Testis (tissue), 3 donors: ENCODE data around the gene EXOC6. TPM values are rescaled to one million over a fixed set of nuclear protein-coding genes. Genes with fewer than 3 reads are reported as not detected.

ENCODE experiments used
- DNase-seq: peaks from one replicate; pipeline ENCODE4 v3.0.0-alpha.2; 2019
- H3K27ac ChIP-seq, 2 donors: fragments of 200-600 bp; sonication (generic); one replicate each; pipeline ENCODE4 v1.5.1; 2019
- H3K27me3 ChIP-seq: fragments of 200-600 bp; sonication (generic); one replicate; pipeline ENCODE4 v1.5.1; 2019
- H3K36me3 ChIP-seq: fragments of 200-600 bp; sonication (generic); one replicate; pipeline ENCODE4 v1.5.1; 2017; ENCODE audit warnings: low read depth; ENCODE audit errors: missing control alignments
- H3K4me1 ChIP-seq: fragments of 200-600 bp; sonication (generic); one replicate; pipeline ENCODE4 v1.5.1; 2019
- H3K4me3 ChIP-seq, 2 donors: fragments of 200-600 bp; sonication (generic); one replicate each; pipeline ENCODE4 v1.5.1; 2017 to 2019
- H3K9me3 ChIP-seq: fragments of 200-600 bp; sonication (generic); one replicate; pipeline ENCODE4 v1.5.1; 2017
- POLR2A ChIP-seq: fragments of 450-650 bp; IDR thresholded peaks from one replicate; pipeline ENCODE4 v1.6.1; 2017; ENCODE audit warnings: antibody characterized with exemption, mild to moderate bottlenecking, moderate library complexity
- WGBS, 2 donors: methylation state at CpG; one replicate each; pipeline ENCODE4 v1.1.5; 2018; 5-methylcytosine and 5-hydroxymethylcytosine counted together
- intact Hi-C: fragments of 100-400 bp; cut with DNase I; formaldehyde crosslinking; loops from one replicate; pipeline ENCODE4 v1.15.1; 2023; ENCODE audit warnings: low total_unique reads
- polyA plus RNA-seq: library from polyadenylated mRNA; stranded (reverse); fragments of 350-450 nt; fragmentation: Illumina TruSeq; extraction: RNeasy Lipid Tissue Mini Kit (QIAGEN cat#74804); gene quantifications from one replicate; pipeline ENCODE4 v1.2.3, GENCODE V29; 2014; ENCODE audit warnings: low read depth, low replicate concordance; ENCODE audit not compliant: insufficient read depth
- total RNA-seq, 2 donors: library from RNA; depleted of rRNA; stranded (reverse); fragments of >200 nt; gene quantifications; one replicate each; pipeline ENCODE4 v1.2.3, GENCODE V29; 2016
- TF ChIP-seq, protein P1 (sequence below), 3 experiments: fragments of 450-650 bp in 2 of 3; fragments of 200-600 bp in 1 of 3; sonication (generic) in 1 of 3; IDR thresholded peaks; one replicate each; pipeline ENCODE4 v1.5.1; 2016 to 2019; ENCODE audit warnings: antibody characterized with exemption in 3 of 3, mild to moderate bottlenecking in 2 of 3, moderate library complexity in 1 of 3

EXOC6 gene
- total and polyA plus RNA-seq, 3 donors from 2014 or later = 13.3 to 38.5 (median 28.0) TPM

DNA sequence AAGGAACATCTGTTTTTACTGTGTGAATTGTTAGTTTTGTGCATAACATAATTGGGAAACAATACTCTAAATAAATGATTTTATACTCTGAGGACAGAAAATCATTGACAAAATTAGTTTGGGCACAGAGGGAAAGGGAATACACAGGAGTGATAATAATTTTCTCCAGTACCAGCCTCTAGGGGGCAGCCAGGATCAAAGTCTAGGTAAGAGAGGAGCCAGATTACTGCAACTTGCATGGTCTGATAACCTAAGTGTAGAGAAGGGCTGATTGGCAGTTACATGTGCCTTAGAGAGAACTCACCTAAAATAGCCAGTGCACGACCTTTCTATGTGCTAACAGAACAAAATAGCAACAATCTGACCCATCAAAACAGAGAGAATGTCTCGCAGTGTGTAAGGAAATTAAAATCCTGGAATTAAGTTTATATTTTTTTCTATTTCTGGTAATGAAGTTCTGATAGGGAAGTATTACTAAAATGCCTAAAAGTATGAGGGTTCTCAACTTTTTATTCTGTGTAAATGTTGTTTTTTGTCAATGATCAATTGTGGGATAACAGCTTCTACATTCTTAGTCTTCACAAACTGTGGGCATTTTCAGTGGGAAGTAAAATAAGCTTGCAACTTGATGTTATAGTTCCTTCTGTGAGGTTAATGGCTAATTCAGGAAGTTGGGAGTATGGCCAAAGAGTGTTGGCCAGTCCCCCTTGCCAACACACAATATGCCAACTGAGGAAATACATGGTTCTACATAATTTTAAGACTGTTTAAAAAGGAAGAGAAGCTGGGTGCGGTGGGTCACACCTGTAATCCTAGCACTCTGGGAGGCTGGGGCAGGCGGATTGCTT is 66.4 kb downstream of the EXOC6 start:
- no peaks in the 10 kb centered on the region for H3K9me3 ChIP-seq
- TF ChIP-seq, protein P1, sequence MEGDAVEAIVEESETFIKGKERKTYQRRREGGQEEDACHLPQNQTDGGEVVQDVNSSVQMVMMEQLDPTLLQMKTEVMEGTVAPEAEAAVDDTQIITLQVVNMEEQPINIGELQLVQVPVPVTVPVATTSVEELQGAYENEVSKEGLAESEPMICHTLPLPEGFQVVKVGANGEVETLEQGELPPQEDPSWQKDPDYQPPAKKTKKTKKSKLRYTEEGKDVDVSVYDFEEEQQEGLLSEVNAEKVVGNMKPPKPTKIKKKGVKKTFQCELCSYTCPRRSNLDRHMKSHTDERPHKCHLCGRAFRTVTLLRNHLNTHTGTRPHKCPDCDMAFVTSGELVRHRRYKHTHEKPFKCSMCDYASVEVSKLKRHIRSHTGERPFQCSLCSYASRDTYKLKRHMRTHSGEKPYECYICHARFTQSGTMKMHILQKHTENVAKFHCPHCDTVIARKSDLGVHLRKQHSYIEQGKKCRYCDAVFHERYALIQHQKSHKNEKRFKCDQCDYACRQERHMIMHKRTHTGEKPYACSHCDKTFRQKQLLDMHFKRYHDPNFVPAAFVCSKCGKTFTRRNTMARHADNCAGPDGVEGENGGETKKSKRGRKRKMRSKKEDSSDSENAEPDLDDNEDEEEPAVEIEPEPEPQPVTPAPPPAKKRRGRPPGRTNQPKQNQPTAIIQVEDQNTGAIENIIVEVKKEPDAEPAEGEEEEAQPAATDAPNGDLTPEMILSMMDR (IDR thresholded peaks at IDR 0.05) = peak; percentile 26 to 68 (median 56)
- no peak for TF ChIP-seq POLR2A
- H3K27me3 ChIP-seq = no peaks in the 10 kb centered on the region
- no peaks in the 10 kb centered on the region for H3K36me3 ChIP-seq
- no peak overlapping the region for H3K4me3 ChIP-seq
- no peaks in the 10 kb centered on the region for H3K4me1 ChIP-seq
- DNase-seq = peak; percentile 74
- WGBS, 2 donors = 82 to 86% methylated on average over 4 of the region's 4 CpGs
- intact Hi-C loops = no loop called here
- no peak overlapping the region for H3K27ac ChIP-seq

- WGBS, 2 donors = 86 to 97% methylated on average over 3 of the region's 3 CpGs
- intact Hi-C loops = no loop called here
- no peak for DNase-seq
- Histone ChIP-seq H3K36me3 (no peaks in the 10 kb centered on the region), H3K4me1 (no peaks in the 10 kb centered on the region), H3K27ac (no peak overlapping the region), H3K9me3 (no peaks in the 10 kb centered on the region), H3K27me3 (no peaks in the 10 kb centered on the region), H3K4me3 (no peak overlapping the region)
- no peak for TF ChIP-seq POLR2A
- TF ChIP-seq, protein P1 (IDR thresholded peaks at IDR 0.05) = no peak
Observed at GRCh38 chr10:92915892-92916291, 67.6 kb downstream of the EXOC6 start.

- H3K9me3 ChIP-seq = no peaks in the 10 kb centered on the region
- intact Hi-C loops = no loop called here
- 73 to 74% methylated on average over 2 of the region's 2 CpGs for WGBS, 2 donors
- H3K27me3 ChIP-seq = no peaks in the 10 kb centered on the region
- no peaks in the 10 kb centered on the region for H3K4me1 ChIP-seq
- no peak overlapping the region for H3K27ac ChIP-seq
- no peak overlapping the region for H3K4me3 ChIP-seq
- H3K36me3 ChIP-seq = no peaks in the 10 kb centered on the region
- DNase-seq = no peak
- no peak for TF ChIP-seq POLR2A
- TF ChIP-seq, protein P1 (IDR thresholded peaks at IDR 0.05) = no peak
Observed at GRCh38 chr10:92916433-92916832, 68.1 kb downstream of the EXOC6 start.

DNA sequence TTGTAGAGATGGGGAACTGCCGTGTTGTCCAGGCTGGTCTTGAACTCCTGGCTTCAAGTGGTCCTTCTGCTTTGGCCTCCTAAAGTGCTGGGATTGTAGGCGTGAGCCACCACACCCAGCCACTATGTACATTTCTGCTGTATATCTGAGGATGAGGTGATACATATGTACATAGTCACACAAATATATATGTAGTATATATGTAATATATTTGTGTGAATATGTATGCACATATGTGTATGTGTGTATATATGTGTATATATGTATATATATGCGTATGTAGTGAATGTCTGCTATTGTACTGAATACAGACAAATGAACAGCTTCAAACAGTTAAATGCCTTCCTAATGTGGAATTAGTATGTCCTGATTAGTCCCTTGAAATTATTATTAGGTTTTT is 70.3 kb downstream of the EXOC6 start:
- Histone ChIP-seq H3K9me3 (no peaks in the 10 kb centered on the region), H3K27ac (no peak overlapping the region), H3K4me3 (no peak overlapping the region), H3K36me3 (no peaks in the 10 kb centered on the region), H3K4me1 (no peaks in the 10 kb centered on the region), H3K27me3 (no peaks in the 10 kb centered on the region)
- 94 to 100% methylated on average over 3 of the region's 3 CpGs for WGBS, 2 donors
- DNase-seq = no peak
- intact Hi-C loops = no loop called here
- no peak for TF ChIP-seq POLR2A
- TF ChIP-seq, protein P1 (IDR thresholded peaks at IDR 0.05) = no peak

DNA sequence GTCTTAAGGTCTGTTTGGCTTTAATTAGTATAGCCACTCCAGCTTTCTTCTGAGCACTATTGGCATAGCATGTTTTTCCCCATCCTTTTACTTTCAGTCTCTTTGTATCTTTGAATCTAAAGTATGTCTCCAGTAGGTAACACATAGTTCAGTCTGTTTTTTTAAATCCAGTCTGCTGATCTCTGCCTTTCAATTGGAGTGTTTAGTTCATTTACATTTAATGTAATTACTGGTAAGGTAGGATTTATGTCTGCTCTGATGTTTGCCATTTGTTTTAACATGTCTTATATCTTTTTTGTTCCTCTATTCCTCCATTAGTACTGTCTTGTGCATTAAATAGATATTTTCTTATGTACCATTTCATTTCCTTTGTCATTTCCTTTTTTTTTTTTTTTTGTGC is 72.5 kb downstream of the EXOC6 start:
- Histone ChIP-seq H3K9me3 (no peaks in the 10 kb centered on the region), H3K36me3 (no peaks in the 10 kb centered on the region), H3K27ac (no peak overlapping the region), H3K4me1 (no peaks in the 10 kb centered on the region), H3K27me3 (no peaks in the 10 kb centered on the region), H3K4me3 (no peak overlapping the region)
- no peak for TF ChIP-seq POLR2A
- TF ChIP-seq, protein P1 (IDR thresholded peaks at IDR 0.05) = no peak
- no peak for DNase-seq
- intact Hi-C loops = no loop called here
